Measurements from ENCODE around the gene IQGAP1.

IQGAP1 gene

GRCh38 chr15:90422936-90423335, 34.9 kb downstream of the IQGAP1 start:
- TF ChIP-seq CTCF (IDR thresholded peaks at IDR 0.05): no peak

- TF ChIP-seq CTCF (IDR thresholded peaks at IDR 0.05): no peak
Observed at GRCh38 chr15:90423801-90424319, 35.8 kb downstream of the IQGAP1 start.

- TF ChIP-seq CTCF (IDR thresholded peaks at IDR 0.05): no peak
Observed at GRCh38 chr15:90425726-90426346, 37.8 kb downstream of the IQGAP1 start.

- no peak for TF ChIP-seq CTCF (IDR thresholded peaks at IDR 0.05)
Observed at GRCh38 chr15:90427185-90427584, 39.1 kb downstream of the IQGAP1 start.

GRCh38 chr15:90432253-90432652, 44.2 kb downstream of the IQGAP1 start:
- no peak for TF ChIP-seq CTCF (IDR thresholded peaks at IDR 0.05)

- no peak for TF ChIP-seq CTCF (IDR thresholded peaks at IDR 0.05)
Observed at GRCh38 chr15:90435652-90436337, 47.8 kb downstream of the IQGAP1 start.

- TF ChIP-seq CTCF (IDR thresholded peaks at IDR 0.05): no peak
Observed at GRCh38 chr15:90436952-90437351, 48.9 kb downstream of the IQGAP1 start.
